Neural progenitor cell (in vitro differentiated cells): ENCODE data around the gene AK8.

Source experiments
- EZH2 ChIP-seq: fragments of 200-600 bp; sonication (generic); IDR thresholded peaks from 2 replicates; pipeline ENCODE4 v1.6.1; 2017; ENCODE audit warnings: antibody characterized with exemption, mild to moderate bottlenecking, moderate library complexity
- TF ChIP-seq, protein P1 (sequence below): fragments of 200-600 bp; sonication (generic); IDR thresholded peaks from 2 replicates; pipeline ENCODE4 v1.5.1; 2017; ENCODE audit warnings: antibody characterized with exemption, mild to moderate bottlenecking

GRCh38 chr9:132749306-132749705 is 128.8 kb downstream of the AK8 start:
- TF ChIP-seq, protein P1, sequence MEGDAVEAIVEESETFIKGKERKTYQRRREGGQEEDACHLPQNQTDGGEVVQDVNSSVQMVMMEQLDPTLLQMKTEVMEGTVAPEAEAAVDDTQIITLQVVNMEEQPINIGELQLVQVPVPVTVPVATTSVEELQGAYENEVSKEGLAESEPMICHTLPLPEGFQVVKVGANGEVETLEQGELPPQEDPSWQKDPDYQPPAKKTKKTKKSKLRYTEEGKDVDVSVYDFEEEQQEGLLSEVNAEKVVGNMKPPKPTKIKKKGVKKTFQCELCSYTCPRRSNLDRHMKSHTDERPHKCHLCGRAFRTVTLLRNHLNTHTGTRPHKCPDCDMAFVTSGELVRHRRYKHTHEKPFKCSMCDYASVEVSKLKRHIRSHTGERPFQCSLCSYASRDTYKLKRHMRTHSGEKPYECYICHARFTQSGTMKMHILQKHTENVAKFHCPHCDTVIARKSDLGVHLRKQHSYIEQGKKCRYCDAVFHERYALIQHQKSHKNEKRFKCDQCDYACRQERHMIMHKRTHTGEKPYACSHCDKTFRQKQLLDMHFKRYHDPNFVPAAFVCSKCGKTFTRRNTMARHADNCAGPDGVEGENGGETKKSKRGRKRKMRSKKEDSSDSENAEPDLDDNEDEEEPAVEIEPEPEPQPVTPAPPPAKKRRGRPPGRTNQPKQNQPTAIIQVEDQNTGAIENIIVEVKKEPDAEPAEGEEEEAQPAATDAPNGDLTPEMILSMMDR: no peak
- no peak for TF ChIP-seq EZH2
